ENCODE results near the gene CDC42EP4. TPM values are rescaled to one million over a fixed set of nuclear protein-coding genes. Genes with fewer than 3 reads are reported as not detected.

Gene CDC42EP4
- total RNA-seq, 1 experiment from 2014 or later, result 83.1 TPM

DNA sequence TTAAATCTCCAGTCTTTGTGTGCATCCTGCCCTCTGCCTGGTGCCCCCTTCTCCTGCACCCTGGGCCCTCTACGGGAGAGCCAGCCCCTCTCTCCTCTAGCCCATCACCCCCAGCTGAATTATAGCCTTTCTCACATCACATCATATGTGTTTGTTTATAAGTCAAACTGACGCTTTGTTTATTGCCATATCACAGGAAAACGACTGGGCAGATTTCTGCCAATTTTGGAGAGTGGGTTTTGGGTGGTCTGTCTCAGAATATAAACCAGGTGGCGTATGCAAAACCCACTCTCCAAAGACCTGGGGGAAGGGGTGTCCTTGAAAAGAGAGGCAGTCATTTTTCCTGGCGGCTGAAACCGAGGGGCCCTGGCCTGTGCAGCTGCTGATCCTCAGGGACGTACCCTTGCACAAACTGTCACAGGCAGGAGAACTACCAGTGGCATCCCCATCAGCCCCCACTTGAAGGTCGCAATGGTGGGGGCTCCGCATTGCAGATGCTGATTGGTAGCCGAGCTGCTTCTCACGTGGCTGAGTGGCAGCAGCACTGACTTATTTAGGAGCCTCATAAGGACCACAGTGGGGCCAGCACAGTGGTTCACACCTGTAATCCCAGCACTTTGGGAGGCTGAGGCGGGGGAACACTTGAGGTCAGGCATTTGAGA is 34.8 kb upstream of the CDC42EP4 start:
- Histone ChIP-seq H3K9me3 (ENCODE audit: low read length) (no peaks in the 10 kb centered on the region), H3K9me2 (replicated peaks; ENCODE audit: low read length) (no peaks in the 10 kb centered on the region), H3K27ac (ENCODE audit: low read length) (no peak overlapping the region), H3K9ac (ENCODE audit: low read length) (no peak overlapping the region), H3K79me2 (ENCODE audit: low read length) (no peaks in the 10 kb centered on the region), H3K27me3 (ENCODE audit: low read length) (no peaks in the 10 kb centered on the region), H3K4me2 (ENCODE audit: low read length) (no peak overlapping the region), H3K36me3 (ENCODE audit: low read depth, low read length) (no peaks in the 10 kb centered on the region), H2AFZ (ENCODE audit: low read length) (no peak overlapping the region), H3K4me3 (ENCODE audit: low read length) (no peak overlapping the region), H3K4me1 (ENCODE audit: insufficient read depth, low read length) (peaks cover 14% of the 10 kb centered on the region), H4K20me1 (ENCODE audit: low read length) (no peaks in the 10 kb centered on the region), H3F3A (ENCODE audit: low read length, unreplicated experiment) (peaks cover under 1% of the 10 kb centered on the region)
- CTCF ChIA-PET, result no interaction called here
- TF ChIP-seq, protein P1, sequence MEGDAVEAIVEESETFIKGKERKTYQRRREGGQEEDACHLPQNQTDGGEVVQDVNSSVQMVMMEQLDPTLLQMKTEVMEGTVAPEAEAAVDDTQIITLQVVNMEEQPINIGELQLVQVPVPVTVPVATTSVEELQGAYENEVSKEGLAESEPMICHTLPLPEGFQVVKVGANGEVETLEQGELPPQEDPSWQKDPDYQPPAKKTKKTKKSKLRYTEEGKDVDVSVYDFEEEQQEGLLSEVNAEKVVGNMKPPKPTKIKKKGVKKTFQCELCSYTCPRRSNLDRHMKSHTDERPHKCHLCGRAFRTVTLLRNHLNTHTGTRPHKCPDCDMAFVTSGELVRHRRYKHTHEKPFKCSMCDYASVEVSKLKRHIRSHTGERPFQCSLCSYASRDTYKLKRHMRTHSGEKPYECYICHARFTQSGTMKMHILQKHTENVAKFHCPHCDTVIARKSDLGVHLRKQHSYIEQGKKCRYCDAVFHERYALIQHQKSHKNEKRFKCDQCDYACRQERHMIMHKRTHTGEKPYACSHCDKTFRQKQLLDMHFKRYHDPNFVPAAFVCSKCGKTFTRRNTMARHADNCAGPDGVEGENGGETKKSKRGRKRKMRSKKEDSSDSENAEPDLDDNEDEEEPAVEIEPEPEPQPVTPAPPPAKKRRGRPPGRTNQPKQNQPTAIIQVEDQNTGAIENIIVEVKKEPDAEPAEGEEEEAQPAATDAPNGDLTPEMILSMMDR (conservative IDR thresholded peaks at IDR 0.05; ENCODE audit: low read depth, low read length), result no peak
- TF ChIP-seq EZH2 (IDR thresholded peaks at IDR 0.05; ENCODE audit: low read length, unreplicated experiment), result no peak
- TF ChIP-seq EZH2phosphoT487 (IDR thresholded peaks at IDR 0.05; ENCODE audit: borderline replicate concordance, low read length), result no peak
- DNase-seq (no peak), ATAC-seq (no peak)
- POLR2A ChIA-PET (ENCODE audit: unreplicated experiment), result no interaction called here
- intact Hi-C loops (cut with micrococcal nuclease), result no loop called here
- BruUV-seq (replicated peaks), result no TSS peak

DNA sequence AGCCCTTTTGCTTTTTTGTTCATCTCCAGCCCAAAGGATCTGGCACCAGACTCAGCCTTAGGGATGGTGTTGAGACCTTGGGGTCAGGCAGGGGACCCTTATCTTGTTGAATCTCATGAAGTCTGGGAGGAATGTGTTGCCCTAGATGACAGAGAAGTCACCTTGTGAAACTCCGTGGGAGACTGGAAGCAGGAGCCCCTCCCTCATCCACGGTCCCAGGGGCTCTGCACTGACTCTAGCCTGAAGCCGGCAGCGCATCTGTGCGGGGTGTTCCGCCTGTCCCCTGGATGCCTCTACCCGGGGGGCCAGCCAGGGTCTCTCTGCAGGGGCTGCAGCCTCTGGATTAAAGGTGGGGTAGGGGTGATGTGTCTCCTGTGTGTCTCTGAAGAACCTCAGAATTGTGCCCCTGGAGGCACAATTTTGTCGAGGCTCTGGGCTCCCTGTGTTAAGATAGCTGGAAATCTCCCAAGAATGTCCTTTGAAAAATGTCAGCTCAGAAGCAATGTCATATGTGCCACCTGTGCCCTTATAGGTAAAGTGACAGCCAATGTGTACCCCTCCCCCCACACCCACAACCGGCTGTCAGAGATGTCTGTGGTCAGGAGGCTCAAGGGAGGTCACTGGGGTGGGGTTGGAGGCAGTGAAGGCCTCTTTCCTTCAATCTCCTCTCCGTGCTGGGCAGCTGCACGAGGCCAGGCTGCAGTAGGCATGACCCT is 32.1 kb upstream of the CDC42EP4 start:
- Histone ChIP-seq H3K4me3 (ENCODE audit: low read length) (no peak overlapping the region), H4K20me1 (ENCODE audit: low read length) (no peaks in the 10 kb centered on the region), H2AFZ (ENCODE audit: low read length) (no peak overlapping the region), H3K4me1 (ENCODE audit: insufficient read depth, low read length) (peaks cover 28% of the 10 kb centered on the region), H3F3A (ENCODE audit: low read length, unreplicated experiment) (peaks cover 4% of the 10 kb centered on the region), H3K79me2 (ENCODE audit: low read length) (no peaks in the 10 kb centered on the region), H3K27ac (ENCODE audit: low read length) (no peak overlapping the region), H3K27me3 (ENCODE audit: low read length) (no peaks in the 10 kb centered on the region), H3K4me2 (ENCODE audit: low read length) (no peak overlapping the region), H3K9me2 (replicated peaks; ENCODE audit: low read length) (no peaks in the 10 kb centered on the region), H3K9ac (ENCODE audit: low read length) (no peak overlapping the region), H3K36me3 (ENCODE audit: low read depth, low read length) (no peaks in the 10 kb centered on the region), H3K9me3 (ENCODE audit: low read length) (no peaks in the 10 kb centered on the region)
- ChIA-PET CTCF (no interaction called here), POLR2A (ENCODE audit: unreplicated experiment) (no interaction called here)
- DNase-seq (no peak), ATAC-seq (no peak)
- intact Hi-C loops (cut with micrococcal nuclease), result no loop called here
- TF ChIP-seq, protein P1 (conservative IDR thresholded peaks at IDR 0.05; ENCODE audit: low read depth, low read length), result no peak
- no peak for TF ChIP-seq EZH2phosphoT487 (IDR thresholded peaks at IDR 0.05; ENCODE audit: borderline replicate concordance, low read length)
- TF ChIP-seq EZH2 (IDR thresholded peaks at IDR 0.05; ENCODE audit: low read length, unreplicated experiment), result no peak
- no TSS peak for BruUV-seq (replicated peaks)

DNA sequence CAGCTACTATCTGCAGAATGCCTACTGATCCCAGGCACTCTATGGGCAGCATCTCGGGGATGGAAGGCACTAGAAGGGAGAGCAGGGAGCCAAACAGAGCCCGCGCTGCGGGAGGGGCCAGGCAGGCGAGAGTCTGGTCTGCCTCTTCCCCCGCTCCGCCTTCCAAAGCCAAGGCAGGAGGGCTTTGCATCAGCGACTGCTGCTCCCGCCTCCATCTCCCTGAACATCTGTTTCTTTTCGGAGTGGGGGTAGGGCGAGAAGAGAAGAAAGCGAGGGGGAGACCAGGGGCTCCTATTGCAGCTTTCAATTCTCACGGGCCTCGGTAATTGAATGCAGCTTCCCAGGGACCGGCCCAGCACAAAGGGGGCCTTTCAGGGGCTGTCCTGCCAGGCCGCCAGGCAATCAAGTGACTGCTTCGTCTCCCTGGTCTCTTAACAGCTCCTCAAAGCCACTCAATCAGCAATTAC is 31.4 kb upstream of the CDC42EP4 start:
- no peak overlapping the region for H3K27ac ChIP-seq (ENCODE audit: low read length)

More for the DNA sequence above, 31.4 kb upstream of the CDC42EP4 start:
- no peaks in the 10 kb centered on the region for H3K79me2 ChIP-seq (ENCODE audit: low read length)
- H4K20me1 ChIP-seq (ENCODE audit: low read length), result no peaks in the 10 kb centered on the region
- H3K27me3 ChIP-seq (ENCODE audit: low read length), result no peaks in the 10 kb centered on the region
- BruUV-seq (replicated peaks), result no TSS peak
- intact Hi-C loops (cut with micrococcal nuclease), result no loop called here
- peaks cover 28% of the 10 kb centered on the region for H3K4me1 ChIP-seq (ENCODE audit: insufficient read depth, low read length)
- no peaks in the 10 kb centered on the region for H3K9me3 ChIP-seq (ENCODE audit: low read length)
- H2AFZ ChIP-seq (ENCODE audit: low read length), result no peak overlapping the region
- POLR2A ChIA-PET (ENCODE audit: unreplicated experiment), result no interaction called here
- H3K4me3 ChIP-seq (ENCODE audit: low read length), result no peak overlapping the region
- no peak overlapping the region for H3K4me2 ChIP-seq (ENCODE audit: low read length)
- ATAC-seq (no peak), DNase-seq (no peak)
- CTCF ChIA-PET, result no interaction called here
- H3K36me3 ChIP-seq (ENCODE audit: low read depth, low read length), result no peaks in the 10 kb centered on the region
- no peak for TF ChIP-seq EZH2 (IDR thresholded peaks at IDR 0.05; ENCODE audit: low read length, unreplicated experiment)
- TF ChIP-seq EZH2phosphoT487 (IDR thresholded peaks at IDR 0.05; ENCODE audit: borderline replicate concordance, low read length), result no peak
- peaks cover 4% of the 10 kb centered on the region for H3F3A ChIP-seq (ENCODE audit: low read length, unreplicated experiment)
- H3K9ac ChIP-seq (ENCODE audit: low read length), result no peak overlapping the region
- no peaks in the 10 kb centered on the region for H3K9me2 ChIP-seq (replicated peaks; ENCODE audit: low read length)

All from PC-3 (cell line).